Activated gamma-delta T cell treated with anti-CD3 and anti-CD28 coated beads, Interleukin-2, amount 50 U/mL, for 16 hours (primary cell): ENCODE measurements around the gene TMEM131L.

ENCODE experiments used
- DNase-seq: peaks from one replicate; pipeline ENCODE4 v3.0.0-alpha.2; 2020; ENCODE audit warnings: low read depth

The TMEM131L gene

GRCh38 chr4:153622778-153623240, 156.6 kb downstream of the TMEM131L start:
- DNase-seq, result no peak

- no peak for DNase-seq
Observed at GRCh38 chr4:153623491-153623890, 157.3 kb downstream of the TMEM131L start.

- DNase-seq, result no peak
Observed at GRCh38 chr4:153628796-153629315, 162.7 kb downstream of the TMEM131L start.

GRCh38 chr4:153629776-153630175, 163.6 kb downstream of the TMEM131L start:
- DNase-seq, result no peak

- DNase-seq, result no peak
Observed at GRCh38 chr4:153634738-153635353, 168.7 kb downstream of the TMEM131L start.

GRCh38 chr4:153635846-153636245, 169.7 kb downstream of the TMEM131L start:
- DNase-seq, result no peak

- no peak for DNase-seq
Observed at GRCh38 chr4:153637201-153637600, 171.0 kb downstream of the TMEM131L start.

- DNase-seq, result no peak
Observed at GRCh38 chr4:153638011-153638410, 171.9 kb downstream of the TMEM131L start.

GRCh38 chr4:153638999-153639398, 172.8 kb downstream of the TMEM131L start:
- DNase-seq, result no peak

- DNase-seq, result no peak
Observed at GRCh38 chr4:153639833-153640802, 174.0 kb downstream of the TMEM131L start.

- no peak for DNase-seq
Observed at GRCh38 chr4:153641532-153641931, 175.4 kb downstream of the TMEM131L start.

- no peak for DNase-seq
Observed at GRCh38 chr4:153643406-153644383, 177.5 kb downstream of the TMEM131L start.

- DNase-seq, result no peak
Observed at GRCh38 chr4:153645183-153645582, 179.0 kb downstream of the TMEM131L start.

GRCh38 chr4:153646261-153646660, 180.1 kb downstream of the TMEM131L start:
- no peak for DNase-seq

- DNase-seq, result no peak
Observed at GRCh38 chr4:153646978-153647377, 180.8 kb downstream of the TMEM131L start.

- DNase-seq, result no peak
Observed at GRCh38 chr4:153647975-153648374, 181.8 kb downstream of the TMEM131L start.

GRCh38 chr4:153649572-153649991, 183.4 kb downstream of the TMEM131L start:
- DNase-seq, result no peak

GRCh38 chr4:153651116-153651515, 185.0 kb downstream of the TMEM131L start:
- no peak for DNase-seq

GRCh38 chr4:153651587-153651986, 185.4 kb downstream of the TMEM131L start:
- DNase-seq, result peak; percentile 10

GRCh38 chr4:153652051-153652784, 186.1 kb downstream of the TMEM131L start:
- no peak for DNase-seq

- no peak for DNase-seq
Observed at GRCh38 chr4:153655002-153655541, 188.9 kb downstream of the TMEM131L start.
